Dermis blood vessel endothelial cell (primary cell): Measurements from ENCODE around the gene KMT2D. TPM values are rescaled to one million over a fixed set of nuclear protein-coding genes. Genes with fewer than 3 reads are reported as not detected.

Experiments
- DNase-seq: peaks from one replicate; pipeline ENCODE4 v3.0.0; 2010
- total RNA-seq: library from RNA; depleted of rRNA; stranded (reverse); fragments of >200 nt; gene quantifications from 2 replicates; pipeline ENCODE4 v1.2.3, GENCODE V29; 2014

Gene KMT2D
- total RNA-seq, 1 donor from 2014 or later = 41.2 TPM

- DNase-seq = peak; percentile 99
Observed at GRCh38 chr12:49018261-49019119, 42.1 kb downstream of the KMT2D start, which contains the start of gene PRKAG1. Gene PRKAG1 (minus strand): TSS chr12:49018776. CDS start chr12:49018740, 36 bp downstream.

GRCh38 chr12:49017891-49018260 is 42.7 kb downstream of the KMT2D start:
- no peak for DNase-seq

- no peak for DNase-seq
Observed at GRCh38 chr12:49015196-49015595, 45.4 kb downstream of the KMT2D start.

GRCh38 chr12:49014547-49014946 is 46.0 kb downstream of the KMT2D start:
- peak; percentile 42 for DNase-seq

- no peak for DNase-seq
Observed at GRCh38 chr12:49013428-49013827, 47.2 kb downstream of the KMT2D start.

GRCh38 chr12:49012739-49013138 is 47.9 kb downstream of the KMT2D start:
- DNase-seq = no peak

Other genes with a start within 250 kb of the KMT2D start
- 16.3 and 20.0 TPM in 2 replicates for gene CACNB3, start 242.3 kb downstream of the KMT2D start, total RNA-seq
- gene DDX23, start 208.6 kb downstream of the KMT2D start, total RNA-seq = 115 and 124 TPM in 2 replicates
- 3.4 and 10.9 TPM in 2 replicates for gene RND1, start 194.9 kb downstream of the KMT2D start, total RNA-seq
- gene FKBP11, start 135.3 kb downstream of the KMT2D start, total RNA-seq = 11.6 and 16.4 TPM in 2 replicates
- gene ARF3, start 103.3 kb downstream of the KMT2D start, total RNA-seq = 46.1 and 61.5 TPM in 2 replicates
- 0.05 TPM in 1 of 2 replicates, not detected in the other for gene WNT10B, start 89.1 kb downstream of the KMT2D start, total RNA-seq
- gene WNT1, start 82.5 kb downstream of the KMT2D start, total RNA-seq = not detected in 2 replicates
- under 0.01 and 0.19 TPM in 2 replicates for gene DDN, start 61.4 kb downstream of the KMT2D start, total RNA-seq
- 40.3 and 48.2 TPM in 2 replicates for gene PRKAG1, start 42.0 kb downstream of the KMT2D start, total RNA-seq
- 1.2 and 2.0 TPM in 2 replicates for gene RHEBL1, start 9.2 kb upstream of the KMT2D start, total RNA-seq
- 1.2 and 3.7 TPM in 2 replicates for gene DHH, start 34.0 kb upstream of the KMT2D start, total RNA-seq
- 101 and 122 TPM in 2 replicates for gene LMBR1L, start 50.1 kb upstream of the KMT2D start, total RNA-seq
- 1,075 and 1,939 TPM in 2 replicates for gene TUBA1B, start 70.6 kb upstream of the KMT2D start, total RNA-seq
- gene TUBA1A, start 128.3 kb upstream of the KMT2D start, total RNA-seq = 642 and 821 TPM in 2 replicates
- gene TUBA1C, start 204.3 kb upstream of the KMT2D start, total RNA-seq = 221 and 355 TPM in 2 replicates
- gene PRPH, start 234.4 kb upstream of the KMT2D start, total RNA-seq = not detected in 2 replicates